ENCODE results near the gene PPP3CA. TPM values are rescaled to one million over a fixed set of nuclear protein-coding genes. Genes with fewer than 3 reads are reported as not detected.

The PPP3CA gene
- total and polyA plus RNA-seq, 7 donors = 11.8 to 47.7 (median 26.2) TPM

- TF ChIP-seq POLR2AphosphoS5 (IDR thresholded peaks at IDR 0.05) = no peak
- TF ChIP-seq EP300 (IDR thresholded peaks at IDR 0.05) = no peak
- H3K36me3 ChIP-seq = no peaks in the 10 kb centered on the region
- peaks cover 0 to 36% (median 16%) of the 10 kb centered on the region in 4 donors for H3K4me1 ChIP-seq
- H3K9me3 ChIP-seq = no peaks in the 10 kb centered on the region
- H3K27me3 ChIP-seq = no peaks in the 10 kb centered on the region
- intact Hi-C loops (cut with DNase I) = loop anchor here (5.0 kb wide), 1 partner anchor 169 kb away; the partner anchor contains the start of gene PPP3CA
- 97% methylated on average over 2 of the region's 2 CpGs for WGBS, 2 donors
- H3K4me3 ChIP-seq = no peak overlapping the region
- no peak for DNase-seq
- H3K27ac ChIP-seq = no peak overlapping the region
Measured at GRCh38 chr4:101178731-101179130, 168.6 kb downstream of the PPP3CA start.

DNA sequence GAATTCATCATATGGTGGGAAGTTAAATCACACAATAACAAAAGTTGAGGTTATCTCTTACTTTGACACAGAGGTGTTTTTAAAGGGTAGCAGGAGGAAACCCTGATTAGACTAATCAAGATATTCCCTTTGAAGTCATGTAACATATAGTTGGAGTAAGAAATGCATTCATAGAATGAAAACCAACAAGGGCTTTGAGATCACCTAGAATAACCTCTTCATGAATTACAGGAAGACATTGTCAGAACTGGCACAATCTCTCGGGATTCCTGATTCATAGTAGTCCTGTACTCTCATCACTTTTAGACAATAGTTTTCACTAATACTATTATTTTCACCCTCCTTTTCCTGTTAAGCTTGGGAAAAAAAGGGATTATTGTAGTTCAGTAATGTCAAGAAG lies 170.2 kb downstream of the PPP3CA start:
- Histone ChIP-seq H3K36me3 (no peaks in the 10 kb centered on the region), H3K4me3 (no peak overlapping the region), H3K27me3 (no peaks in the 10 kb centered on the region), H3K27ac (no peak overlapping the region), H3K4me1 (peaks cover 0 to 41% (median 19%) of the 10 kb centered on the region in 4 donors), H3K9me3 (no peaks in the 10 kb centered on the region)
- intact Hi-C loops (cut with DNase I) = loop anchor here (5.0 kb wide), 1 partner anchor 170 kb away; the partner anchor contains the start of gene PPP3CA
- TF ChIP-seq, protein P1, sequence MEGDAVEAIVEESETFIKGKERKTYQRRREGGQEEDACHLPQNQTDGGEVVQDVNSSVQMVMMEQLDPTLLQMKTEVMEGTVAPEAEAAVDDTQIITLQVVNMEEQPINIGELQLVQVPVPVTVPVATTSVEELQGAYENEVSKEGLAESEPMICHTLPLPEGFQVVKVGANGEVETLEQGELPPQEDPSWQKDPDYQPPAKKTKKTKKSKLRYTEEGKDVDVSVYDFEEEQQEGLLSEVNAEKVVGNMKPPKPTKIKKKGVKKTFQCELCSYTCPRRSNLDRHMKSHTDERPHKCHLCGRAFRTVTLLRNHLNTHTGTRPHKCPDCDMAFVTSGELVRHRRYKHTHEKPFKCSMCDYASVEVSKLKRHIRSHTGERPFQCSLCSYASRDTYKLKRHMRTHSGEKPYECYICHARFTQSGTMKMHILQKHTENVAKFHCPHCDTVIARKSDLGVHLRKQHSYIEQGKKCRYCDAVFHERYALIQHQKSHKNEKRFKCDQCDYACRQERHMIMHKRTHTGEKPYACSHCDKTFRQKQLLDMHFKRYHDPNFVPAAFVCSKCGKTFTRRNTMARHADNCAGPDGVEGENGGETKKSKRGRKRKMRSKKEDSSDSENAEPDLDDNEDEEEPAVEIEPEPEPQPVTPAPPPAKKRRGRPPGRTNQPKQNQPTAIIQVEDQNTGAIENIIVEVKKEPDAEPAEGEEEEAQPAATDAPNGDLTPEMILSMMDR (IDR thresholded peaks at IDR 0.05) = no peak
- TF ChIP-seq EP300 (IDR thresholded peaks at IDR 0.05) (no peak), POLR2AphosphoS5 (IDR thresholded peaks at IDR 0.05) (no peak), POLR2A (IDR thresholded peaks at IDR 0.05) (no peak)
- 49 to 81% methylated on average over 1 of the region's 1 CpG for WGBS, 2 donors
- no peak for DNase-seq

- Histone ChIP-seq H3K27me3 (no peaks in the 10 kb centered on the region), H3K27ac (peak overlapping the region in 3 of 4 donors; percentile 29 to 64 (median 31)), H3K9me3 (no peaks in the 10 kb centered on the region), H3K4me1 (peaks cover 0 to 46% (median 19%) of the 10 kb centered on the region in 4 donors), H3K4me3 (no peak overlapping the region), H3K36me3 (no peaks in the 10 kb centered on the region)
- intact Hi-C loops (cut with DNase I) = loop anchor here (5.0 kb wide), 1 partner anchor 171 kb away; the partner anchor contains the start of gene PPP3CA
- TF ChIP-seq POLR2AphosphoS5 (IDR thresholded peaks at IDR 0.05) (peak in 1 of 4 donors; percentile 52), POLR2A (IDR thresholded peaks at IDR 0.05) (no peak), EP300 (IDR thresholded peaks at IDR 0.05) (no peak)
- TF ChIP-seq, protein P1 (IDR thresholded peaks at IDR 0.05) = no peak
- 39 to 75% methylated on average over 6 of the region's 6 CpGs for WGBS, 2 donors
- DNase-seq = peak; percentile 65
Measured at GRCh38 chr4:101175896-101176676, 171.2 kb downstream of the PPP3CA start.

GRCh38 chr4:101174679-101175345 lies 172.5 kb downstream of the PPP3CA start:
- H3K27me3 ChIP-seq = no peaks in the 10 kb centered on the region
- peaks cover 0 to 52% (median 19%) of the 10 kb centered on the region in 4 donors for H3K4me1 ChIP-seq
- 61 to 77% methylated on average over 4 of the region's 4 CpGs for WGBS, 2 donors
- H3K36me3 ChIP-seq = no peaks in the 10 kb centered on the region
- intact Hi-C loops (cut with DNase I) = loop anchor here (5.0 kb wide), 1 partner anchor 172 kb away; the partner anchor contains the start of gene PPP3CA
- DNase-seq = no peak
- H3K9me3 ChIP-seq = no peaks in the 10 kb centered on the region
- peak overlapping the region in 1 of 4 donors; percentile 64 for H3K27ac ChIP-seq
- no peak overlapping the region for H3K4me3 ChIP-seq
- no peak for TF ChIP-seq POLR2A (IDR thresholded peaks at IDR 0.05)
- TF ChIP-seq, protein P1 (IDR thresholded peaks at IDR 0.05) = no peak

GRCh38 chr4:101172369-101172768 lies 175.0 kb downstream of the PPP3CA start:
- Histone ChIP-seq H3K27me3 (no peaks in the 10 kb centered on the region), H3K27ac (no peak overlapping the region), H3K4me3 (no peak overlapping the region), H3K36me3 (no peaks in the 10 kb centered on the region), H3K9me3 (no peaks in the 10 kb centered on the region), H3K4me1 (peaks cover 0 to 59% (median 21%) of the 10 kb centered on the region in 4 donors)
- WGBS, 2 donors = 61 to 68% methylated on average over 1 of the region's 1 CpG
- intact Hi-C loops (cut with DNase I) = no loop called here
- TF ChIP-seq POLR2AphosphoS5 (IDR thresholded peaks at IDR 0.05) = no peak
- DNase-seq = no peak
